Esophagus muscularis mucosa (tissue), 4 donors: ENCODE measurements around the gene BTF3. TPM values are rescaled to one million over a fixed set of nuclear protein-coding genes. Genes with fewer than 3 reads are reported as not detected.

Experiments
- DNase-seq: peaks from one replicate; pipeline ENCODE4 v3.0.0-alpha.2; 2017; ENCODE audit errors: extremely low spot score
- H3K27ac ChIP-seq, 4 donors: fragments of 200-600 bp; sonication (generic); replicated peaks in 1 of 4; 1 replicate in 3 of 4; 2 replicates in 1 of 4; pipeline ENCODE4 v1.5.1; 2016 to 2019; ENCODE audit warnings: mild to moderate bottlenecking in 1 of 4
- H3K27me3 ChIP-seq, 4 donors: fragments of 200-600 bp; sonication (generic); one replicate each; pipeline versions ENCODE4 v1.5.1 to v1.6.0; 2016 to 2019
- H3K36me3 ChIP-seq, 4 donors: fragments of 200-600 bp; sonication (generic); one replicate each; pipeline ENCODE4 v1.5.1; 2016 to 2019
- H3K4me1 ChIP-seq, 4 donors: fragments of 200-600 bp; sonication (generic); one replicate each; pipeline ENCODE4 v1.5.1; 2016 to 2019
- H3K4me3 ChIP-seq, 4 donors: fragments of 200-600 bp; sonication (generic); 1 replicate in 2 of 4; 2 replicates in 2 of 4; pipeline ENCODE4 v1.5.1; 2016 to 2019; ENCODE audit warnings: mild to moderate bottlenecking in 4 of 4, moderate library complexity in 1 of 4
- H3K9me3 ChIP-seq, 4 donors: fragments of 200-600 bp; sonication (generic); 1 replicate in 3 of 4; 2 replicates in 1 of 4; pipeline ENCODE4 v1.5.1; 2016 to 2019
- EP300 ChIP-seq: sonication (generic); formaldehyde crosslinking; IDR thresholded peaks from one replicate; pipeline ENCODE4 v1.6.1; 2017; ENCODE audit warnings: antibody characterized with exemption
- POLR2A ChIP-seq: fragments of 450-650 bp; IDR thresholded peaks from one replicate; pipeline ENCODE4 v1.6.1; 2017; ENCODE audit warnings: antibody characterized with exemption, moderate library complexity, mild to moderate bottlenecking, low read depth
- POLR2AphosphoS5 ChIP-seq, 2 donors: sonication (generic); formaldehyde crosslinking; IDR thresholded peaks; one replicate each; pipeline ENCODE4 v1.6.1; 2017; ENCODE audit warnings: antibody characterized with exemption in 2 of 2
- WGBS: methylation state at CpG from one replicate; pipeline ENCODE4 v1.1.5; 2018; 5-methylcytosine and 5-hydroxymethylcytosine counted together
- intact Hi-C: fragments of 100-400 bp; cut with DNase I; formaldehyde crosslinking; loops from one replicate; pipeline ENCODE4 v1.15.1; 2023
- total RNA-seq, 4 donors: library from RNA; depleted of rRNA; stranded (reverse); fragments of >200 nt; gene quantifications; one replicate each; pipeline versions ENCODE4 v1.1.0 to v1.2.1, GENCODE V29; 2016
- TF ChIP-seq, protein P1 (sequence below), 3 experiments: fragments of 200-600 bp in 2 of 3; fragments of 450-650 bp in 1 of 3; sonication (generic) in 2 of 3; IDR thresholded peaks; one replicate each; pipeline ENCODE4 v1.5.1; 2017 to 2019; ENCODE audit warnings: antibody characterized with exemption in 3 of 3, mild to moderate bottlenecking in 2 of 3, moderate library complexity in 1 of 3

The BTF3 gene
- total RNA-seq, 4 donors from 2014 or later, result 455 to 574 (median 539) TPM

DNA sequence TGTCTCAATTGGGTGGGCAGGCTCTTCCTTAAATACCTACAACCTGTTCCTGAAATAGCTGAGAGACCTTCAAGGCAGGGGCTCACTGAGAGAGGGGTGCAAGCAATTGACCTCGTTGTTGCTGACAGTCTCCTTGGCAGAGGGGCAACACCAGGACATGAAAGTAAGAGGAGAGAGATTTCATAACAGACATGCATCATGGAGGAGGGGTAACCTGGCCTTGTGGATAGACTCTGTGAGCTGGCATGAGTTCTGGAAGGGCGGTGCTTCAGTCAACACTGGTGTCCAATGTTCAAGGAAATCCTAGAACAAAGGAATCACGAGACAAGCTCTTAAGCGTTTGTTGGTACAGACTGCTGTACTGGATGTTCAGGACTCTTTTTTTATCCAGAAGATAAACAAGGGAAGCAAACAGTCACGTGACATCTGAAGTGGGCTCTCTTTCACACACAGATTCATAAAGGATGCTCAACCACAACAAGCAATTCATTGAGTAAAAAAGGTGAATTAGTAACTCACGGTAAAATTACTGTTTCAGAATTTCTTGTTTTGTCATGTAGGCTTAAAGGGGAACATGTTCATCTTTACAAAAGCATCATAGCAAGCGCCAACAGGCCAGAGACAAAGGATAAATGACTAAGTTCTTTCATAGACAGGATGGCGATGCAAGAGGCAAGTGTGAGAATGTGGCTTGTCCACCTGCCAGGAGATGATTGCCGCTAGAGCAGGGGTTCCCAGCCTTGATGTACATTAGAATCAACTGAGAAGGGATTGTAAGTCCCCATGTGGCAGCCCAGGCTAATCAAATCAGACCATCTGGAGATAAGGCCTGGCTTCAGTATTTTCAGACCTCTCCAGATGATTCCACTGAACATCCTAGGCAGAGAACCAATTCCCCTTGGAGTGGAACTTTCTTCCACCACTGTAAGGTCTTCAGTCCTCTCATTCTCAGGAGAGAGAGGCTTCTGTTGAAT is 46.5 kb downstream of the BTF3 start:
- Histone ChIP-seq H3K4me3 (no peak overlapping the region), H3K27me3 (no peaks in the 10 kb centered on the region), H3K36me3 (no peaks in the 10 kb centered on the region), H3K9me3 (no peaks in the 10 kb centered on the region), H3K4me1 (peaks cover 8 to 21% (median 20%) of the 10 kb centered on the region in 4 donors), H3K27ac (no peak overlapping the region)
- TF ChIP-seq POLR2A (no peak), EP300 (no peak), POLR2AphosphoS5 (IDR thresholded peaks at IDR 0.05) (no peak)
- TF ChIP-seq, protein P1, sequence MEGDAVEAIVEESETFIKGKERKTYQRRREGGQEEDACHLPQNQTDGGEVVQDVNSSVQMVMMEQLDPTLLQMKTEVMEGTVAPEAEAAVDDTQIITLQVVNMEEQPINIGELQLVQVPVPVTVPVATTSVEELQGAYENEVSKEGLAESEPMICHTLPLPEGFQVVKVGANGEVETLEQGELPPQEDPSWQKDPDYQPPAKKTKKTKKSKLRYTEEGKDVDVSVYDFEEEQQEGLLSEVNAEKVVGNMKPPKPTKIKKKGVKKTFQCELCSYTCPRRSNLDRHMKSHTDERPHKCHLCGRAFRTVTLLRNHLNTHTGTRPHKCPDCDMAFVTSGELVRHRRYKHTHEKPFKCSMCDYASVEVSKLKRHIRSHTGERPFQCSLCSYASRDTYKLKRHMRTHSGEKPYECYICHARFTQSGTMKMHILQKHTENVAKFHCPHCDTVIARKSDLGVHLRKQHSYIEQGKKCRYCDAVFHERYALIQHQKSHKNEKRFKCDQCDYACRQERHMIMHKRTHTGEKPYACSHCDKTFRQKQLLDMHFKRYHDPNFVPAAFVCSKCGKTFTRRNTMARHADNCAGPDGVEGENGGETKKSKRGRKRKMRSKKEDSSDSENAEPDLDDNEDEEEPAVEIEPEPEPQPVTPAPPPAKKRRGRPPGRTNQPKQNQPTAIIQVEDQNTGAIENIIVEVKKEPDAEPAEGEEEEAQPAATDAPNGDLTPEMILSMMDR (IDR thresholded peaks at IDR 0.05), result no peak
- WGBS, result 84% methylated on average over 9 of the region's 9 CpGs
- intact Hi-C loops, result no loop called here
- DNase-seq, result no peak

DNA sequence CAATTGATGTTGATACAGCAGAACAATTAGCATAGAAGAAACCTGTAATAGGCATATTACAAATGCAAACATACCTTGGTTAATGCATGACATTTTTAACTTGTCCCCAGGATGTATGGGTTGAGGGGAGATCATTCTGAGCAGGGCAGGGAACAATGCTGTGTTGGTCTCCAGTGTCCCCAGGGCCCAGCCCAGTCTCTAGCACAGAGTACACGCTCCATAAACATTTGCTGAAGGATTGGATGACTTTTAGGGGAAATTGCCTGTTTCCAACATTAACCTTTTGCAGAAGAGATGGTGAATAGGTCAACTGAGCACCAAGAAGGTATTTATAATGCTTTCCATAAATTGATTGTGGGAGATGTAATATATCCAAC is 47.1 kb downstream of the BTF3 start:
- 92% methylated on average over 1 of the region's 1 CpG for WGBS
- no peaks in the 10 kb centered on the region for H3K9me3 ChIP-seq
- peaks cover 0 to 1% (median 0%) of the 10 kb centered on the region in 4 donors for H3K36me3 ChIP-seq
- H3K4me1 ChIP-seq, result peaks cover 8 to 21% (median 20%) of the 10 kb centered on the region in 4 donors
- TF ChIP-seq EP300 (no peak), POLR2A (no peak), POLR2AphosphoS5 (IDR thresholded peaks at IDR 0.05) (no peak)
- TF ChIP-seq, protein P1 (IDR thresholded peaks at IDR 0.05), result no peak
- intact Hi-C loops, result no loop called here
- no peak overlapping the region for H3K27ac ChIP-seq
- no peak for DNase-seq
- no peaks in the 10 kb centered on the region for H3K27me3 ChIP-seq
- no peak overlapping the region for H3K4me3 ChIP-seq

DNA sequence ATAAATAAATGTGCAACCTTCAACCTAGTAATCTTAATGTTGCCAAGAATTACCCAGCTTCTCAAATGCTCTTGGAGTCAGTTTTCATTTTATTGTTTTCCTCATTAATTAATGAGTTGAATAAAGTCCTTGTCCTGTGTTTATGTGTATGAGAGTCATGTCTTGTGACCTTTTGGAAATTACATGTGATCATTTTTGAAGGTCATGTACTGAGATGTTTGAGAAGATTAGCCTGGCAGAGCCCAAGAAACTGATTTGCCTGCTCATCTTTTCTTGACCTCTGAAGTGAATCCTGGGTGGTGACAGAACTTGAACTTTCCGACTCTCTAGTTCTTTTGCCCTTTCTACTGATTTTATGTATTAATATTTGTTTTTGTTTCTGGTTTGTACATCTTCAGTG is 51.8 kb downstream of the BTF3 start:
- peaks cover 18 to 43% (median 33%) of the 10 kb centered on the region in 4 donors for H3K36me3 ChIP-seq
- no peaks in the 10 kb centered on the region for H3K27me3 ChIP-seq
- WGBS, result 84% methylated on average over 1 of the region's 1 CpG
- no peaks in the 10 kb centered on the region for H3K9me3 ChIP-seq
- TF ChIP-seq EP300 (no peak), POLR2AphosphoS5 (IDR thresholded peaks at IDR 0.05) (no peak), POLR2A (no peak)
- intact Hi-C loops, result no loop called here
- H3K27ac ChIP-seq, result no peak overlapping the region
- no peak for DNase-seq
- no peak overlapping the region for H3K4me3 ChIP-seq
- peaks cover 0 to 1% (median 0%) of the 10 kb centered on the region in 4 donors for H3K4me1 ChIP-seq

DNA sequence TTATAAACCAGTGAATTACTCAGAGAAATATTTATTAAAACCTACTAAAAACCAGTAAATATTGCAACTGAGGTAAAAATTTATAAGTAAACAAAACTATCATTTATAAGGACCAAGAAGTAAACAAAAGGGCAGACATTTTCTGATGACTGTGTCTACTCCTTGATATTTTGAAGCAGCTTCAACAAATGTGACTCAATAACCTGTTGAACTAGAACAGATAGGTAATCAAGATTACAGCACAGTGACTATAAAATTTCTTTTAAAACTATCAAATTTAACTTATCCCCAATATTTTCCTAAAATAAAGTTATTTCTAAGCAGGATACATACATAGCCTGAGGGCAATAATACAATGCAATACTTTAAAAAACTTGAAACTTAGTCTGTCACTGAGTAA is 54.4 kb downstream of the BTF3 start:
- Histone ChIP-seq H3K9me3 (no peaks in the 10 kb centered on the region), H3K27ac (no peak overlapping the region), H3K4me1 (no peaks in the 10 kb centered on the region), H3K27me3 (no peaks in the 10 kb centered on the region), H3K4me3 (no peak overlapping the region), H3K36me3 (peaks cover 37 to 69% (median 50%) of the 10 kb centered on the region in 4 donors)
- intact Hi-C loops, result no loop called here
- no peak for DNase-seq
- TF ChIP-seq EP300 (no peak), POLR2AphosphoS5 (IDR thresholded peaks at IDR 0.05) (no peak), POLR2A (no peak)
- TF ChIP-seq, protein P1 (IDR thresholded peaks at IDR 0.05), result no peak

Other genes starting within 250 kb of the BTF3 start
- gene FOXD1, start 49.7 kb upstream of the BTF3 start, total RNA-seq, result 10 to 100 TPM in 3 of 4 donors, 1 to 10 TPM in 1; 5.0 to 23.4 (median 13.6) TPM
- gene ANKRA2, start 67.2 kb downstream of the BTF3 start, total RNA-seq, result 10 to 100 TPM; 18.1 to 28.2 (median 23.0) TPM
- 10 to 100 TPM in 2 of 4 donors, 1 to 10 TPM in 2; 7.0 to 18.1 (median 11.9) TPM for gene UTP15, start 67.3 kb downstream of the BTF3 start, total RNA-seq
- gene ARHGEF28, start 127.8 kb downstream of the BTF3 start, total RNA-seq, result 10 to 100 TPM; 12.7 to 31.2 (median 19.2) TPM